ENCODE measurements around the gene FECH.

The FECH gene

GRCh38 chr18:57586251-57587049, at the start of gene FECH (continued):
- no peak for TF ChIP-seq GLI2 (tag by site-specific recombination; IDR thresholded peaks at IDR 0.05; ENCODE audit: borderline replicate concordance, low read depth)
- no peak for TF ChIP-seq ZNF423 (tag by site-specific recombination; IDR thresholded peaks at IDR 0.05)
- no peak for TF ChIP-seq ZNF830 (tag by site-specific recombination; IDR thresholded peaks at IDR 0.05; ENCODE audit: low read depth)
- peak; percentile 33; the same call in 1 of the 2 replicates for TF ChIP-seq ZNF777 (tag by site-specific recombination; IDR thresholded peaks at IDR 0.05; ENCODE audit: borderline replicate concordance)
- no peak for TF ChIP-seq ZNF114 (tag by site-specific recombination; IDR thresholded peaks at IDR 0.05)
- TF ChIP-seq, protein P1, sequence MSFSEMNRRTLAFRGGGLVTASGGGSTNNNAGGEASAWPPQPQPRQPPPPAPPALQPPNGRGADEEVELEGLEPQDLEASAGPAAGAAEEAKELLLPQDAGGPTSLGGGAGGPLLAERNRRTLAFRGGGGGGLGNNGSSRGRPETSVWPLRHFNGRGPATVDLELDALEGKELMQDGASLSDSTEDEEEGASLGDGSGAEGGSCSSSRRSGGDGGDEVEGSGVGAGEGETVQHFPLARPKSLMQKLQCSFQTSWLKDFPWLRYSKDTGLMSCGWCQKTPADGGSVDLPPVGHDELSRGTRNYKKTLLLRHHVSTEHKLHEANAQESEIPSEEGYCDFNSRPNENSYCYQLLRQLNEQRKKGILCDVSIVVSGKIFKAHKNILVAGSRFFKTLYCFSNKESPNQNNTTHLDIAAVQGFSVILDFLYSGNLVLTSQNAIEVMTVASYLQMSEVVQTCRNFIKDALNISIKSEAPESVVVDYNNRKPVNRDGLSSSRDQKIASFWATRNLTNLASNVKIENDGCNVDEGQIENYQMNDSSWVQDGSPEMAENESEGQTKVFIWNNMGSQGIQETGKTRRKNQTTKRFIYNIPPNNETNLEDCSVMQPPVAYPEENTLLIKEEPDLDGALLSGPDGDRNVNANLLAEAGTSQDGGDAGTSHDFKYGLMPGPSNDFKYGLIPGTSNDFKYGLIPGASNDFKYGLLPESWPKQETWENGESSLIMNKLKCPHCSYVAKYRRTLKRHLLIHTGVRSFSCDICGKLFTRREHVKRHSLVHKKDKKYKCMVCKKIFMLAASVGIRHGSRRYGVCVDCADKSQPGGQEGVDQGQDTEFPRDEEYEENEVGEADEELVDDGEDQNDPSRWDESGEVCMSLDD (tag by site-specific recombination; IDR thresholded peaks at IDR 0.05): peak; percentile 37; the same call in 1 of the 2 replicates
- no peak for TF ChIP-seq ZBTB21 (tag by site-specific recombination; IDR thresholded peaks at IDR 0.05)
- TF ChIP-seq ZNF146 (tag by site-specific recombination; IDR thresholded peaks at IDR 0.05): no peak
- TF ChIP-seq ZNF654 (tag by site-specific recombination; IDR thresholded peaks at IDR 0.05; ENCODE audit: low read depth): no peak
- no peak for TF ChIP-seq TRIM28 (IDR thresholded peaks at IDR 0.05; ENCODE audit: borderline replicate concordance, low read length)
- no peak for TF ChIP-seq ZNF514 (tag by site-specific recombination; IDR thresholded peaks at IDR 0.05)
- TF ChIP-seq, protein P2, sequence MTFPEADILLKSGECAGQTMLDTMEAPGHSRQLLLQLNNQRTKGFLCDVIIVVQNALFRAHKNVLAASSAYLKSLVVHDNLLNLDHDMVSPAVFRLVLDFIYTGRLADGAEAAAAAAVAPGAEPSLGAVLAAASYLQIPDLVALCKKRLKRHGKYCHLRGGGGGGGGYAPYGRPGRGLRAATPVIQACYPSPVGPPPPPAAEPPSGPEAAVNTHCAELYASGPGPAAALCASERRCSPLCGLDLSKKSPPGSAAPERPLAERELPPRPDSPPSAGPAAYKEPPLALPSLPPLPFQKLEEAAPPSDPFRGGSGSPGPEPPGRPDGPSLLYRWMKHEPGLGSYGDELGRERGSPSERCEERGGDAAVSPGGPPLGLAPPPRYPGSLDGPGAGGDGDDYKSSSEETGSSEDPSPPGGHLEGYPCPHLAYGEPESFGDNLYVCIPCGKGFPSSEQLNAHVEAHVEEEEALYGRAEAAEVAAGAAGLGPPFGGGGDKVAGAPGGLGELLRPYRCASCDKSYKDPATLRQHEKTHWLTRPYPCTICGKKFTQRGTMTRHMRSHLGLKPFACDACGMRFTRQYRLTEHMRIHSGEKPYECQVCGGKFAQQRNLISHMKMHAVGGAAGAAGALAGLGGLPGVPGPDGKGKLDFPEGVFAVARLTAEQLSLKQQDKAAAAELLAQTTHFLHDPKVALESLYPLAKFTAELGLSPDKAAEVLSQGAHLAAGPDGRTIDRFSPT (tag by site-specific recombination; IDR thresholded peaks at IDR 0.05): no peak
- TF ChIP-seq ZNF596 (tag by site-specific recombination; IDR thresholded peaks at IDR 0.05): no peak
- TF ChIP-seq ZNF843 (tag by site-specific recombination; IDR thresholded peaks at IDR 0.05): no peak
- TF ChIP-seq, protein P3, sequence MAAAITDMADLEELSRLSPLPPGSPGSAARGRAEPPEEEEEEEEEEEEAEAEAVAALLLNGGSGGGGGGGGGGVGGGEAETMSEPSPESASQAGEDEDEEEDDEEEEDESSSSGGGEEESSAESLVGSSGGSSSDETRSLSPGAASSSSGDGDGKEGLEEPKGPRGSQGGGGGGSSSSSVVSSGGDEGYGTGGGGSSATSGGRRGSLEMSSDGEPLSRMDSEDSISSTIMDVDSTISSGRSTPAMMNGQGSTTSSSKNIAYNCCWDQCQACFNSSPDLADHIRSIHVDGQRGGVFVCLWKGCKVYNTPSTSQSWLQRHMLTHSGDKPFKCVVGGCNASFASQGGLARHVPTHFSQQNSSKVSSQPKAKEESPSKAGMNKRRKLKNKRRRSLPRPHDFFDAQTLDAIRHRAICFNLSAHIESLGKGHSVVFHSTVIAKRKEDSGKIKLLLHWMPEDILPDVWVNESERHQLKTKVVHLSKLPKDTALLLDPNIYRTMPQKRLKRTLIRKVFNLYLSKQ (tag by site-specific recombination; IDR thresholded peaks at IDR 0.05; ENCODE audit: borderline replicate concordance): no peak
- no peak for TF ChIP-seq ZBTB44 (tag by site-specific recombination; IDR thresholded peaks at IDR 0.05)
- no peak for TF ChIP-seq ZNF302 (tag by site-specific recombination; IDR thresholded peaks at IDR 0.05; ENCODE audit: low read depth)
- TF ChIP-seq ZNF558 (tag by site-specific recombination; IDR thresholded peaks at IDR 0.05): no peak
- no peak for TF ChIP-seq ZNF138 (tag by site-specific recombination; IDR thresholded peaks at IDR 0.05; ENCODE audit: borderline replicate concordance)
- TF ChIP-seq ZNF549 (tag by site-specific recombination; IDR thresholded peaks at IDR 0.05): no peak
- TF ChIP-seq ZNF155 (tag by site-specific recombination; IDR thresholded peaks at IDR 0.05): no peak
- TF ChIP-seq, protein P4, sequence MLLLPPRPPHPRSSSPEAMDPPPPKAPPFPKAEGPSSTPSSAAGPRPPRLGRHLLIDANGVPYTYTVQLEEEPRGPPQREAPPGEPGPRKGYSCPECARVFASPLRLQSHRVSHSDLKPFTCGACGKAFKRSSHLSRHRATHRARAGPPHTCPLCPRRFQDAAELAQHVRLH (tag by site-specific recombination; IDR thresholded peaks at IDR 0.05): no peak
- no peak for TF ChIP-seq ZNF280C (tag by site-specific recombination; IDR thresholded peaks at IDR 0.05)
- no peak for TF ChIP-seq ZNF660 (tag by site-specific recombination; IDR thresholded peaks at IDR 0.05)
- TF ChIP-seq SP7 (tag by site-specific recombination; IDR thresholded peaks at IDR 0.05): no peak
- TF ChIP-seq KLF10 (tag by site-specific recombination; IDR thresholded peaks at IDR 0.05): no peak; the same call in 1 of the 2 replicates
- TF ChIP-seq SCRT1 (tag by site-specific recombination; IDR thresholded peaks at IDR 0.05; ENCODE audit: borderline replicate concordance): no peak
